ENCODE data around the gene PRR22.

PRR22 gene

DNA sequence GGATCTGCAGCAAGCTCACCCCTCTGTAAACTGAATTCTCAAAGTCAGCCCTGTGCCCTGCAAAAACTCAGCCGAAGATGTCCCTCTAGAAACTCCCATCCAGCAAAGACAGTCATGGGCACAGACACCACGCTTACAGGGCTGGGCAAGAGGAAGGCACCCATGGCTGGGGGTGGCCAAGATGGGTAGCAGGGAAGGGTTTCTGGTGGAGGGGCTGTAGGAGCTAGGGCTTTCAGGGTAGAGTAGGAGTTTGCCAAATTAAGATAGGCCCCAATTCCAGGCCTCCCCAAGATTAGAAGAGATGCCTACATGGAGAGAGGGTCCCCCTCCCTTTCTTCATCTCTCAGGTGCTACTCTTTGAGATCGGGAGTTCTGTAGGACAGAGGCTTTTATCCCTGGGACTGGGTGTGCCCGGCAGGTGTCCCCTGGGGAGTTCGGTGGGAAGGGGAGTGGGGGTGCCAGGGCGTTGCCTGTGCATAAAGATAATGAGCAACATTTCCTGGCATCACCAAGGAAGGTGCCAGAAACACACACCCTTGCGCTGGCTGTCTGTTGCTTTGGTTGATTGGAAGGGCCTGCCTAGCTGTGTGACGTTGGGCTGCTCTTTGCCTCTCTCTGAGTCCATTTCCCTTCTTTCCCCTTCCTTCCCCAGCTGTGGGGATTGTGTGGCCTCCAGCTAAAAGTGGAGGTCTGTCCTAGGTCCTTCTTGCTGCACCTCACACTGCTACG, 29.7 kb upstream of the PRR22 start:
- TF ChIP-seq, protein P1, sequence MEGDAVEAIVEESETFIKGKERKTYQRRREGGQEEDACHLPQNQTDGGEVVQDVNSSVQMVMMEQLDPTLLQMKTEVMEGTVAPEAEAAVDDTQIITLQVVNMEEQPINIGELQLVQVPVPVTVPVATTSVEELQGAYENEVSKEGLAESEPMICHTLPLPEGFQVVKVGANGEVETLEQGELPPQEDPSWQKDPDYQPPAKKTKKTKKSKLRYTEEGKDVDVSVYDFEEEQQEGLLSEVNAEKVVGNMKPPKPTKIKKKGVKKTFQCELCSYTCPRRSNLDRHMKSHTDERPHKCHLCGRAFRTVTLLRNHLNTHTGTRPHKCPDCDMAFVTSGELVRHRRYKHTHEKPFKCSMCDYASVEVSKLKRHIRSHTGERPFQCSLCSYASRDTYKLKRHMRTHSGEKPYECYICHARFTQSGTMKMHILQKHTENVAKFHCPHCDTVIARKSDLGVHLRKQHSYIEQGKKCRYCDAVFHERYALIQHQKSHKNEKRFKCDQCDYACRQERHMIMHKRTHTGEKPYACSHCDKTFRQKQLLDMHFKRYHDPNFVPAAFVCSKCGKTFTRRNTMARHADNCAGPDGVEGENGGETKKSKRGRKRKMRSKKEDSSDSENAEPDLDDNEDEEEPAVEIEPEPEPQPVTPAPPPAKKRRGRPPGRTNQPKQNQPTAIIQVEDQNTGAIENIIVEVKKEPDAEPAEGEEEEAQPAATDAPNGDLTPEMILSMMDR (IDR thresholded peaks at IDR 0.05; ENCODE audit: borderline replicate concordance, insufficient read depth, low read depth, low read length): no peak

DNA sequence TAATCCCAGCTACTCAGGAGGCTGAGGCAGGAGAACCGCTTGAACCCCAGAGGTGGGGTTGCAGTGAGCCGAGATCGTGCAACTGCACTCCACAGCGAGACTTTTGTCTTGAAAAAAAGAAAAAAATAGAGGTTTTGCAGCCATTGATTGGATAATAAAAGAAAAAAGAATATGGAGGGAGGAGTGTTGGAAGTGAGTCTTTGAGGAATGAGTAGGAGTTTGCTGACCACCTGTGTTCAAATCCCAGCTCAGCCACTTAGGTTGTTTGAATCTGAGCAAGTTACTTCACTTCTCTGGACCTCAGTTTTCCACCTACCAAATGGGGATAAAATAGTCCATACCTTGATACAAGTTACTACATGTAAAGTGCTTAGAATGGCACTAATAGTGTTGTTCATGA, 26.6 kb upstream of the PRR22 start:
- H3K4me3 ChIP-seq (ENCODE audit: low read depth, low read length): no peak overlapping the region
- TF ChIP-seq, protein P1 (IDR thresholded peaks at IDR 0.05; ENCODE audit: borderline replicate concordance, insufficient read depth, low read depth, low read length): no peak

More for the DNA sequence above, 29.7 kb upstream of the PRR22 start:
- H3K4me3 ChIP-seq (ENCODE audit: low read depth, low read length): no peak overlapping the region

DNA sequence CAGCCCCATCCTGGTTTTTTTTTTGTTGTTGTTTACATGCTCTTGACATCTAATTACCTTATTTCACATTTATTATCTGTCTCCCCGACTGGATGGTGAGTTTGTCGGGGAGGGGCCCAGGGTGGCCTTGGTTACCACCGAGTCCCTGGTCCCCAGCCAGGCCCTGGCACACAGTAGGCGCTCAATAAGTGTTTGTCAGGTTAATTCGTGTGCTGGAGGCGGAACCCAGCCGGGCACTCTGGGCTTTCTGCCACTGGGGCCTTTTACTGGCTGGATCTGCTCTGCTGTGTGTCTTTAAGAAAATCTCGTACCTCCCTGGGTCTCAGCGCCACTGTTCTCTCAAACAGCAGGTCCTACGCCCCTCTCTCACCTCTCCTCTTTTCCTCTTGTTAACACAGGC, 24.9 kb upstream of the PRR22 start:
- no peak overlapping the region for H3K4me3 ChIP-seq (ENCODE audit: low read depth, low read length)
- TF ChIP-seq, protein P1 (IDR thresholded peaks at IDR 0.05; ENCODE audit: borderline replicate concordance, insufficient read depth, low read depth, low read length): no peak

DNA sequence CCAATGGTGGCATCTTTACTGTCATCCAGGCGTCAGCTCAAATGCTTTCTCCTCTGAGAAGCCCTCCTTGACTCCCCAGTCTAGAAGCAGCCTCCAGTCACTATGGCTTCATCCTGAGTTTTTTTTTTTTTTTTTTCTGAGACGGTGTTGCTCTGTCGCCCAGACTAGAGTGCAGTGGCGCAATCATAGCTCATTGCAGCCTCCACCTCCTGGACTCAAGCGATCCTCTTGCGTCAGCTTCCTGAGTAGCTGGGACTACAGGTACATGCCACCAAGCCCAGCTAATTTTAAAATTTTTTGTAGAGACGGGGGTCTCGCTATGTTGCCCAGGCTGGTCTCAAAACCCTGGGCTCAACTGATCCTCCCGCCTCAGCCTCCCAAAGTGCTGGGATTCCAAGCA, 24.5 kb upstream of the PRR22 start:
- H3K4me3 ChIP-seq (ENCODE audit: low read depth, low read length): no peak overlapping the region
- TF ChIP-seq, protein P1 (IDR thresholded peaks at IDR 0.05; ENCODE audit: borderline replicate concordance, insufficient read depth, low read depth, low read length): no peak

DNA sequence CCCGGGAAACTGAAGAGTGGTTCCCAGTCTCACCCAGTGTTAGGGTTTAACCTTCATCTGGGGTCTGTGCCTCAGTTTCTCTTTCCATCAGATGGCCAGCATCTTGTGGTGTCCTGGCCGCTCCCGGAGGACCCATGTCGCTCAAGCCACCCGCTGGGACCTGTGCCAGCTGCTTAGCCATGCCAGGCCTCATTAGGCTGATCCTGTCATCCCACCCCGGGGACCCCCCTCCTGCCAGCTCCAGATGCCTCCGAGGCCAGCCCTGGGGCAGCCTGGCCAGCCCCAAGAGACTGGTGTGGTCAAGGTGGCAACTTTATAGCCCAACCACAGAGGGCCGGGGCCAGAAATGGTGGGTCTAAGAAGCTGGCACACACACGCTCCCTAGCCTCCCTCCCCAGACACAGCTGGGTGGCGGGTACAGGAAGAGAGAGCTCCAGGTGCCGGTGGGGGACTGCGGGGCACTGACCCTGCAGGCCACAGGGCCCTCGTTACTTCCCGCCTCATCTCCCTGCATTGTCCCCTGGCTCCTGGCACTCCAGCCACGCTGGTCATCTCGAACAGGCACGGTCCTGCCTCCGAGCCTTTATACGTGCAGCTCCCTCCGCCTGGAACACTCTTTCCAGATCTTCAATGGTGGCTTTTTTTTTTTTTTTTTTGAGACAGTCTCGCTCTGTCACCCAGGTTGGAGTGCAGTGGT, 23.7 kb upstream of the PRR22 start:
- no peak overlapping the region for H3K4me3 ChIP-seq (ENCODE audit: low read depth, low read length)
- TF ChIP-seq, protein P1 (IDR thresholded peaks at IDR 0.05; ENCODE audit: borderline replicate concordance, insufficient read depth, low read depth, low read length): no peak

DNA sequence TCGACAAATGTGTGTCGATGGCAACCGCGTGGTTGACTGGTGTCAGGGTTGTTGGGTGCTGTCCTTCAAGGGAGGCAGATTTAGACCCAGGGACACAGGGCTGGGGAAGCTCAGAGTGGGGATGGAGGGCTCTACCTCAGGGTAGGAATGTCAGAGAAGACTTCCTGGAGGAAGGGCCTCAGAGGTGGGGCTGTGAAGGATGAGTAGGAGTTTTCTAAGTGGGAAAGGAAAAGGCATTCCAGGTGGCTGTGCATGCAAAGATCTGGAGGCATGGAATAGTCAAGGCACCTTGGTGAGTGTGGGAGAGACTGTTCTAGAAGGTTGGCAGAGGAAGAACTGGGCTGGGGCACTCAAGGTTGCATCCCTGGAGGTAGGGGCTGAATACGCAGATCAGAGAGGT, 22.4 kb upstream of the PRR22 start:
- TF ChIP-seq, protein P1 (IDR thresholded peaks at IDR 0.05; ENCODE audit: borderline replicate concordance, insufficient read depth, low read depth, low read length): no peak

DNA sequence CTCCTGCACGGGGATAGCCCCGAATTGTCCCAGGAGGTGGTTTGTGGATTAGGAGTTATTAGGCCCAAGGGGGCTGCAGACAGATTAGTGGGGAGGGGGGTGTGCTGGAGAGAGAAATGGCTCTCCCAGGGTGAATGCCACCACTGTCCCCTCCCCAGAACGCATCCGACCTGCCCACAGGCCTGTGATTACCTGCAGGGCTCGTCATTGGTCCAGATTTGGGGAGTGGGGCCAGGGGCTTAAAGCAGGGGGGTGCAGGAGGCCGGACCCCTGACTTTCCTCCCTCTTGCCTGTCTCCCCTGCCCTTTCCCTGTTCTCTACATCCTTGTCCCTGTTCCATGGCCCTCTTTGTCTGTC, 21.6 kb upstream of the PRR22 start:
- TF ChIP-seq, protein P1 (IDR thresholded peaks at IDR 0.05; ENCODE audit: borderline replicate concordance, insufficient read depth, low read depth, low read length): no peak
- H3K4me3 ChIP-seq (ENCODE audit: low read depth, low read length): no peak overlapping the region

More for the DNA sequence above, 22.4 kb upstream of the PRR22 start:
- no peak overlapping the region for H3K4me3 ChIP-seq (ENCODE audit: low read depth, low read length)

Measured in GM12875 (cell line).